CD1c-positive myeloid dendritic cell (primary cell): ENCODE measurements around the gene CPED1.
"Not testable (repeated sequence)": the region's sequence is repeated elsewhere in the genome, so short reads cannot be mapped to it uniquely, and the experiment has no call there.

Experiments used
- DNase-seq: peaks from one replicate; pipeline ENCODE4 v3.0.0-alpha.2; 2016; ENCODE audit errors: extremely low spot score

Gene CPED1

DNA sequence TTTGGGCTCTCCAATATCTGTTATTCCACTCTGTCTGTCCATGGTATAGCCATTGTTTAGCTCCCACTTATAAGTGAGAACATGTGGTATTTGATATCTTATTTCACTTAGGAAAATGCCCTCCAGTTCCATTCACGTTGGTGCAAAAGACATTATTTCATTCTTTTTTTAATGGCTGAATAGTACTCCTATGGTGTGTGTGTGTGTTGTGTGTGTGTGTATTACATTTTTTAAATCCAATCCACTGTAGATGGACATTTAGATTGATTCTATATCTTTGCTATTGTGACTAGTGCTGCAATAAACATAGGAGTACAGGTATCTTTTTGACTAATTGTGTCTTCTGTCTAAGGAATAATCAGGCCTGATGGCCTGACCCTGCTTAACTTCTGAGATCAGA, 7.4 kb upstream of the CPED1 start:
- no peak for DNase-seq

DNA sequence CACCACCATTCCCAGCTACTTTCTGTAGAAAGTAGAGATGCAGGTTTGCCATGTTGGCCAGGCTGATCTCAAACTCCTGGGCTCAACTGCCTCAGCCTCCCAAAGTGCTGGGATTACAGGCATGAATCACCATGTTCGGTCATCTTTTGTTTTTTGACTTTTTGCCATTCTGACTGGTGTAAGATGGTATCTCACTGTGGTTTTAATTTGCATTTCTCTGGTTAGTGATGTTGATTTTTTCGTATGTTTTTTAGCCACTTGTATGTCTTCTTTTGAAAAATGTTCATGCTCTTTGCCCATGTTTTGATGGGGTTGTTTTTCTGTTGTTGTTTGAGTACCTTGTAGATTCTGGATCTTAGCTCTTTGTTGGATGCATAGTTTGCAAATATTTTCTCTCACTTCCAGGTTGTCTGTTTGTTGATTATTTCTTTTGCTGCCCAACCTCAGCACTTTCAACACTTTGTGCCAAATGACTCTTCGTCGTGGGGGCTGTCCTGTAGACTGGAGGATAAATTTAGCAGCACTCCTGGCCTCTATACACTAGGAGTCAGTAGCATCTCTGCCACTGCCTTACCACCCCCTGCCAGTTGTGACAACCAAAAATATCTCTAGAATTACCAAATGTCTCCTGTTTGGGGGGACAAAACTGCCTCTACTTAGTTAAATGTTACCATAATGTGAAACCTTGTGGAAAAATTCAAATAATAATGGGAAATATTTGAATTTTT, 6.5 kb upstream of the CPED1 start:
- DNase-seq = no peak

DNA sequence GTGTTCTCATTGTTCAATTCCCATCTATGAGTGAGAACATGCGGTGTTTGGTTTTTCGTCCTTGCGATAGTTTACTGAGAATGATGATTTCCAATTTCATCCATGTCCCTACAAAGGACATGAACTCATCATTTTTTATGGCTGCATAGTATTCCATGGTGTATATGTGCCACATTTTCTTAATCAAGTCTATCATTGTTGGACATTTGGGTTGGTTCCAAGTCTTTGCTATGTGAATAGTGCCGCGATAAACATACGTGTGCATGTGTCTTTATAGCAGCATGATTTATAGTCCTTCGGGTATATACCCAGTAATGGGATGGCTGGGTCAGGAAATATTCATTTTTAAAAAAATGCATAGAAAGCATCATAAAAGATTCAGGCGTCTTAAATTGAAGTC, 4.9 kb upstream of the CPED1 start:
- not testable (repeated sequence) for DNase-seq

DNA sequence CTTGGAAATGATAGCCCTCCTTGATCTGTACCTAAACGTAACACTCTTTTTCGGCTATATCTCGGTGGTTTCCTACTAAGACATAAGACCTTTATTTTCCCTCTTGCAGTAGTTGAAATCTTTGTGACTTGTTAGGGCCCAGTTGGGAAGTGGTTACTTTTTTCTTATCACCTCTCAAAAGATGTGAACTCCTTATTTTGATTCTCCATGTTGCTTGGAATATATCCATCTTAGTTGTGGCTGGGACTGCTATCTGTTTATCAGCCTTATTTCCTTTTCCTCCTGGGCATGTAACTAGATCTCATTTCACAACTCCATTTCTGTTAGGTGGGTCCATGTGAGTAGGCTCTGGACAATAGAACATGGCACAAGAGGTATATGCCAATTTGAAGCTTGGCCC, 4.1 kb upstream of the CPED1 start:
- no peak for DNase-seq

DNA sequence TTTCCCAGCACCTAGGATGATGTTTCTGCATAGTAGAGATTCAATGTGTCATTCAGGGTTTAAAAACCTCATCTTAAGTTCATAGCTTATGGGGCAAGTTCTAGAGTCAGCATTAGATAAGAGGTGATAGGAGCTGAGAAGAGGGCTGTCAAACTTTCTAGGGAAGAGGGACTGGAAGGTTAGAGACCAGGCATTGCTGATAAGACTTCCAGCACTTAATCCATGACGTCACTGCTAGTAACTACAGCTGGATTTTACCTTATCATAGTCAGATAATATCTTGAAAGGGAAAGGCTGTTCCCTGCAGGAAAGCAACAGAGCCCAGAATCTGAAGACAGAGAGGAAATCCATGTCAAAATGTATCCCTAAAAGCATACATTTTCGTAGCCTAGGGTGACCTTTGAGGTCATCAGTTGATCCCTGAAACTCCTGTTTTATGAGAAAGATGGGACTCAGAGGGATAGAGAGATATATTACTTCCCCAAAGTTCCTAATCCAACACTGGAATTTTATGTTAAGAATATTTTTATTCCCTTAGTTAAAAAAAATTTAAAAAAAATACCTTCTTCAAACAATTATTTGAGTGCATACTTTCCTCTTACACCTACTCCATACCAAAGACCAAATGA, 3.3 kb upstream of the CPED1 start:
- DNase-seq = no peak

DNA sequence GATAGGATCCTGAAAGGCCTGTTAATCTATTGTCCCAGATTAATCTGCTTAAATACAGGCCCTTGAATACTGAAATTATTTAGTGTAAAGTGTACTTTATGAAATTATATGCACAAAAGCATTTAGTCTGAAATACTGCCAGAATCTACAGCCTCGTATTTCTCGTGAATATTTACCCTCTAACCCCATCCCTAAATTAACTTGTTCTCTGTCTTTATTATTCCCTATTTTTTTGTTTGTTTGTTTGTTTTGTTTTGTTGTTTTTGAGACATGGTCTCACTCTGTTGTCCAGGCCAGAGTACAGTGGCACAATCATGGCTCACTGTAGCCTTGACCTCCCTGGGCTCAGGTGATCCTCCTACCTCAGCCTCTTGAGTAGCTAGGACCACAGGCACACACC, 2.7 kb upstream of the CPED1 start:
- DNase-seq = no peak

DNA sequence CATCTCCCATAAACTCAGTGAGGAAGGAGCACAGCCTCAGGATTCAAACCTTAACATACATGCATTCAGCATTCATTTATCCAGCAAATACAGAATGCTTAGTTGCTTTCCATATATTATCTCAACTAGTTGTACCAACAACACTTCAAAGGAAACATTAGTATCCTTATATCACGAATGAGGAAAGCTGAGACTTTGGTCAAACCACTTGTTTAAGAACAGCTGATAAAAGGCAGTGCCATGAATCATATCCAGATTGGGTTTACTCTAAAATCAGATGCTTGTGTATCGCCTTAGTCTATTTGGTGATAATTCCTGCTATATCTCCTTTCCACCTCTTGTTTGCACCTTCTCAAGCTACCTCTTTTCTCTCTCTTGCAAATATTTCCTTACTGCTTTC, 1.9 kb upstream of the CPED1 start:
- no peak for DNase-seq

DNA sequence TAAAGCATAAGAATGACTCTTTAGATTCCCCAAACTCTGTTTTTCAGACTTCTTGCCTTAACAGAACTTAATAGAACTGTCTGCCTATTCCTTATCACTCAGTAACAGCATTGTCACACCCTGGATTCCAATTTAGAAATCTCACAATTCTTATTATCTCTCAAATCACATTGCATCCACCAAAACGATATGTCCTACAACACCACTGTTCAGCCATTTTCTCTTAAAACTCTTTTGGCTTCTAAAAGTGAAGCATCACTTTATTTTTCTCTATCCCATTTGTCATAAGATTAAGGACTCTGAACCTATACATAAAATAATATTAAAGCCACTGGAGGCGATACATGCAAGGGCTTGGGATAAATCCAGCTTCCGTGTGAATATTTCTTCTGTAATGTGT, 1.2 kb upstream of the CPED1 start:
- DNase-seq = no peak

DNA sequence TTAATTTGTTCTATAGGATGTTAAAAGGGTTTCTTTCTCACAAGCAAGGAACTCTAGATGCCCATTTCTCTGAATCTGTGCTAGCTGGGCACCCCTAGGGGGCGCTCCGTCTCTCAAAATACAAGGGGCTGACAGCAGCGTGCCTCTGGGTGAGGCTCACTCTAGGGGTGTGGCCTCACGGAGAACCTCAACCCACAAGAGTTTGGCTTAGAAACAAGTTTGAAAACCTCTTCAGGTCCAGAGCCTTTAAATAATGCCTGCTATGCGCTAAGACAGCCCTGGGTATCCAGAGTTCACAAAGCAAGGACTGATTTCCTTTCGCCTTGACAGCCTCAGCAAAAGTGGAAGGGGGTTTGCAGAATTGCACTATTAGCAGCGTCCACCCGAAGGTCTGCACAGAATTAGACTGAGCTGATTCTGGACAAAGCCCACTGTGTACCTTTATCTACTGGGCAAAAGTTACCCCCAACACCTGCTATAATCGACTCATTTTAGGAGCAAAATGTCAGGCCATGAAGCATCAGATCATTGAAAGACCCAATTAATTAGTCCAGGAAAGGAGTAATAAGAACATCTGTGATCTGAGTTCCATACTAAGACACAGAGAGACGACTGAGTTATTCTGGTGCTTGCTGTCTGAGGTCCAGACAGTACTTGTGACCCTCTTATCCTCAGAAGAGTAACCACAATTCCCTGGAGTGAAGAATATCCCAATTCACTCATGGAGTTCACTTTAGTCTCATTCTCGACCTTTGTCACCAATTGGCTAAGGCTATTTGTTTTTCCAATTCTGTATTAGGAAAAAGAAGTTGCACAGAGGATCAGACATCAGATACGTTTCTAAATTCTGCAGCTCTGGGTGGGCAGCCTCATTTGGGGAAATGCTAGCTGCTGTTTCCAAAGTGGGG, 574 bp upstream of the CPED1 start:
- peak; percentile 93 for DNase-seq

DNA sequence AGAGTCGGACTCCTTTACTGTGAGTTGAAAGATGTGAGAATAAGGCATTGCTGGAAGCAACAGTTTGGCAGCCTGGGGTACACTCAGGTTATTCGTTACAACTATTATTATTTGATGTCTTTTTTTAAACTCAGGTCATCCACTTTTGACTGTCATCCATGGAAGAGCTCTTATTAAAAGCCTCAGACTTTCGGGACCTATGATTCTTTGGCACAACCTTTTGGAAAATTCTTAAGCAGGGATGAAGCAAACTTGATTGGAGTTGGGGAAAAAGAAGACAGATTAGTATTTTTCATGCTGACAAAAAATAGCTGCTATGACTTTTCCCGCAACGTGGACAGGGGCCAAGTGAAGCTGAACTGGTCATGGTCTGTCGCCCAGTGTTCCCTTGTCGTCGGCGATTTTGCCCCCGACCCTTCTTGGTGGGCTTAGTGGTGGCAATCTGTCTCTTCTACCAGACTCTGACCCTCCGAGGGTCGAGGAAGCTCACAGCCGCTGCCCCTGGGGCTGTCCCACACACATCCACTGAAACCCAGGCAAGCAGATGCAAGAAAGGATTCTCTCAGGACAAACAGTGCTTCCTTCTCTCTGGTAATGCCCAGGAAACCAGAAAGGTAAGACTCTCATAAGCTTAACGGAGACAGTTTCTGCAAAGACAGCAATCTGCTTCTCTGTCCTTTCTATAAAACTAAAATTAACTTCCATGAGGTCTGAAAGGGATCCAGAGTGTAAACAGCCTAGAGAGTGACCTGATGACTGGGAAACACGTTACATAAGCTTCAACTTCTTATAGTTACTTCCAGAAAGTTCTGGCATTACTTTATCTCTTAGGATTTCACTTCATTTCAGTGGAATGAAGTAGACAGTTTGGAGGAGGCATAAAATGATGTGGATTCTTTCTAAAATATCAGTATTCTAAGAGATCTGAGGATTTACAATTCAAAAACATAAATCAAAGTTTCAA, 1.0 kb downstream of the CPED1 start:
- peak; percentile 12 for DNase-seq

DNA sequence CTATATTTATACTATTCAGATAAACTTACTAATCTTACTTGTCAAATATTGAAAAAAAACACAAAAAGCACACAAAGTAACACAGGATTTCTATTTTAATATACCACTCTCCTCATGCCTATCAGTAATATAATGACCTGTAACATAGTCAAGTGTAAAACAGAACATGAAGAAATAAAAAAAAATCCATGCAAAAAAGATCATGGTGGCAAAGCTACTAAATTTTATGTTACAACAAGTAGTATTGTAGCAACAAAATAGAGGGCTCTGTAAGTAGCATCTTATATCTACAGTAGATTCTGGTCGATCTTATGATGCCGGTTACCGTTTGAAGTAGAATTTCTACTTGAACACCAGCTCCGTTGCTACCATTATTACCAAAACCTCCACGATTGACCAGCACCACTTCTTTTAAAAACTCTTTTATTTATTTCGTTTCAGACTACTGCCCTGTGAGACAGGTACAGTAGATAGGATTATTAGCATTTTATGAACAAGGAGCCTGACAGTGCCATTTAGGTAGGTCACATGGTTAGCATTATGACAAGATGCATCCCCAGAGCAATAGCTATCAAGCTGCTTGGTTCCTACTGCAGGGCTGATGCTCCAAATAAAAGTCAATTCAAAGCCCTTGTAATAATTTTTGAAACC, 2.1 kb downstream of the CPED1 start:
- DNase-seq = no peak

DNA sequence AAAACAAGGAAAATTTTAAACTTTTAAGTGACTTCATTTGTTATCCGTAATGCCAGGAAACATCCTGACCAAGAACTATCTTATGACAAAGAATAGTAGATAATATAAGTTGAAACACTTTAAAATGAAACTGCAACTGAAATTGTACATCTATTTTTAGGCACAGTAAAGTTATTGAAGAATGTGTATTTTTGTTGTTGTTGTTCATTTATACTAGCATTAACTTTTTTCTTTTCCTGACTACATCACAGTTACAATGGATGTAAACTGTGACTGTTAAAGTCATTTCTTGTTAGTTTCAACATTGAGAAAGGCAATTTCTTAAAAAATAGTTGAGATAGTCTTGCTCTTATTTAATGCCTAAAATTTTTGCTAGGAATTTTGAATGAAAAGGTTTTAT, 2.6 kb downstream of the CPED1 start:
- DNase-seq = no peak

DNA sequence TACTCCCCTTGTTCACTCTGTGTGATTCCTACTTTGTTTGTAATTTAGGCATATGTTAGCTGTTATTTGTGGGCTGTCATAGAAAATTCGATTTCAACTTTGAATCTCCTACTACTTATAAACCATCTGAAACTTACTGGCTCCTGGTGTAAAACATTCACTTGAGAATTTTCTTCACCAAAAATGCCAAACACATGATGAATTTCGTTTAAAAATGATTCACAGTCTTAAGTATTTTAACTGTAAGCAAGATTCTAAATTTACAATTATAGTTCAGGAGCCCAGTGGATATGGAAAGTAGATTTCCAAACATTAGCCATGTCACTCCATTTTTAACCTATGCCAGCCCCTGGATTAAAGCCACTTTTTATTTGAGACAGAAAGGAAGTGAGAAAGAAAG, 3.1 kb downstream of the CPED1 start:
- no peak for DNase-seq

DNA sequence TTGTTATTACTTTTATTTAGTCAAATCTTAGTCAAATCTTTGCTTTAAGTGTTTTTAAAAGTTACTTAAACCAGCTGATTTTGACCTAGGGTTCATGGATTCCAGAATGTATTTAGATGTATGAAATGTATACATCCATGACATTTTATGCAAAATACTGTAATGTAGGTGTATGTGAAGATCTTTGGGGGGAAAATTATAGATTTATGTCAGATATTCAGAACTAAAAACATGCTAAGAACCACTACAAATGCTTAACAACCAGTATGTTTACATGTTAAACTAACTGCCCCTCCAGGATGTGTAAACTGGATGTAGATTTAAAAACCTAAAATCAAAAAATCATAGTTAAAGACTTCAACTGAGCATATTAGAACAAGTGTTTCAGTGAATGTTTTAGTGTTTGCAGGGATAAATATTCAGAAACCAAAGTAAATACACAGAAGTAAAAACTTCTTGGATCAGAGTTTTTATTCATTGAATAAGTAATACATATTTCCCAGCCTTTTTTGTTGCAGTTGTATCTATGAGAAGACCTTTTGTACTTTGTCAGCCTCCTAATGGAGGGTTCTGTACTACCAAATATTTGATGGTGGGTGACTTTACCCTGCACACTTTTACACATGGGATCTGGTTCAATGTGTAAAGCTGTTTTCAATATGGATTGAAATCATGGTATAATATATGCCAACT, 3.9 kb downstream of the CPED1 start:
- no peak for DNase-seq

DNA sequence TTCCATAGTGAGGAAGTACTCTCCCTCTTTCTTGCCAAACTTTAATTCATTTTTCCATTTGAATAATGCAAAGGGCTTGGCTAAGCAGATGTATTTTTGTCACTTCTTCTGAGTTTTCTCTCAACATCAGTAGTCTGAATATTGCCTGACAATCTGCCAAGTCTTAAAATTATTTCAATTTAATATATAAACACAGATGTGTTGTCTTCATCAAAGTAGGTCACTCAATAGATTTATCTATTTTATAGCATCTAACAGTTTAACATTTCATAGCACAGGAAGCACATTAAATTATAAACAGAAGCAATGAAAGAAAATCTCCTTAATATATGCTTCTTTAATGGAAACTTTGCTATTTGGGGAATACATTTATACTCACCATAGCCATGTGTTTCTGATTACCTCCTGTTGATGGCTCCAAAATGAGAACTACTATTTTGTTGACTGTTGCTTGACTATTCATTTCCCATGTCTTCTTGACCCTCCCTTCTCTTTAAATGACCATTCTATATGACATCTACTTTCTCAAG, 4.5 kb downstream of the CPED1 start:
- DNase-seq = no peak

DNA sequence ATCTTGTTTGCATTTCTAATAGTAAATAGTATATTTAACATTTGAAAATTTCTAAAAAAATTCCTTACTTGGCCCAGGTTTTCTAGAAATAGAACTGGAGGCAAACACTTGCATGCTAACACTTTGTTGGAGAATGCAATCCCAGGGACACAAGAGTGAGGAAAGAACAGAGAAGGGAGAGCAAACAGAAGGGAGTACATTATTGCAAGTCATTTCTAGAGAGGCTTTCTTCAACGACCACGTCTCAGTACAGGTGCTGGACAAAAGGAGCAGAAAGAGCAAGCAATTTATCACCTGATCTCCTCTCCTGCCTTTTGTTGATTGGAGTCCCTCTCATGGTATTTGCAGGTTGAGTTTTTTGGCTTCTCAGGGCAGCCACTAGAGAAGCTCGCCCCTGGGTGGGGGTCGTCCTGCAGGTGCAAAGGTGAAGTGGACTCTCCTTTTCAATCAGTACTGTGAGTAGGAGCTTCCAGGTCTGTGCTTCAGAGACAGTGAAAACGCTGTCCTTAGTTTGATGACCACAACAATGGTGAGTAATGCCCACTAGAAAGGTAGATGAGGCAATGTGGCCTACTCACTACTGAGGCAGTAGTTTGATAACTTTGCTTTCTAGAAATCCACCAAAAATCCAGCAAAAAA, 5.2 kb downstream of the CPED1 start:
- DNase-seq = peak; percentile 15

DNA sequence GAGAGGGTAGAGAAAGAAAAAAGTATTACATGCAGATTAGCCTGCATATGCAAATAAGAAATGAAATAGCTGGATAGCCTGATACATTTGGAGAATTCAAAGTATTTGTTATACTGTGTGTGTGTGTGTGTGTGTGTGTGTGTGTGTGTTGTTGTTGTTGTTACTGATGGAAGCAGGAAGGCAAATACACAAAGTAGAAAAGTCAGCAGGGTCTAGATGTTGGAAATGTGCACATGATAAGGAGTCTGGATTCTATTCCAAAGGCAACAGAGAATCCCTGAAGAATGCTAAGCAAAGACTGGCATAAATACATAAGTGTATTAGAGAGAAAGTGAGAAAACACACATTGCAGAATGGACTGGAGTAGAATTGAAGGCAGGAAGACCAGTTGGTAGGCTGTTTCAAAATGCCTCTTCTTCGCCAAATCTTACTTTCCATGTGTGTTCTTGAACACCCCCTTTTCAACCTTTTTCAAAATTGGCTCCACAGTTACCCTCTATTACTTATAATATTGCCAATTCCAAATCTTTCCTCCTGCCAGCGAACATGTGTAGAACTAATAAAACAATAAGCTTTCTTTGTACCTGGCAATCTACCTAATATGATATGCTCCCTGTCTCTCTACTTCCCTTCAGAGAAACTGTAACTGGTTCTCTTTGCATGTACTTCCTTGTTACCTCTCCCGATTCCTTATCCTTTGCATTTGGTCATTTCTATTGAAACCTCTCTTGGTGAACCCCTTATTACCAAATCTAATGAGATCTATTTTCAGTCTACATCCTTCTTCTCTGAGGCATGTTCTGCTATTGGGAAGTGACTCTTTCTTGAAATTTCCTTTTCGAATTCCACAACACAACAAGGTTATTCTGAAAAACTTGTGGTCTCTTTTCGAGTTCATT, 6.2 kb downstream of the CPED1 start:
- DNase-seq = peak; percentile 64

DNA sequence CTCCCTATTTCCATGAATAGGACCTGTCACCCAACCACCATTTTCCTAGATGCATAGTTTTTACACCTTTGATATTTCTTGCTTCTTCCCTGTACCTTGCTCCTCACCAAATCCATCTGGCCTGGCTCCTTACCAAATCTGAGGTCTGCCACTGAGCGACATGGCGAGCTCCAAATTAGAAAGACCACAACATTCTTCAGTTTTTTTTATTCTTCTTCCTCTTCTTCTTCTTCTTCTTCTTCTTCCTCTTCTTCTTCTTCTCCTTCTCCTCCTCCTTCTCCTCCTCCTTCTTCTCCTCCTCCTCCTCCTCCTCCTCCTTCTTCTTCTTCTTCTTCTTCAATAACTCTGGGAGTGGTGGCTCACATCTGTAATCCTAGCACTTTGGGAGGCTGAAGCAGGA, 7.1 kb downstream of the CPED1 start:
- DNase-seq = peak; percentile 13
